HepG2 (cell line): ENCODE results near the gene TMSB15B. TPM values are rescaled to one million over a fixed set of nuclear protein-coding genes. Genes with fewer than 3 reads are reported as not detected.

Experiments used
- ATAC-seq: fragments of 200-7000 bp; cut with Tn5 transposase; 3 replicates; pipeline ENCODE4 v1.9.1; 2020; ENCODE audit warnings: mild to moderate bottlenecking, moderate library complexity
- BruUV-seq: library from RNA; stranded (reverse); fragments of 400-500 nt; replicated peaks from 2 replicates; lab custom pipeline; 2021; lab: Mats Ljungman, UMichigan
- CTCF ChIA-PET: fragments of 300-600 bp; formaldehyde crosslinking; extraction: SDS; loops from one replicate; lab custom pipeline; 2021; ENCODE audit warnings: low total read pairs, inconsistent platforms, low intra/inter-chr PET ratio; lab: Yijun Ruan, JAX
- POLR2A ChIA-PET: fragments of 350-600 bp; sonication (Branson Sonifier 250); formaldehyde crosslinking; loops from one replicate; lab custom pipeline; 2020; ENCODE audit warnings: antibody characterized with exemption, inconsistent platforms; lab: Yijun Ruan, JAX
- DNase-seq: peaks from one replicate; pipeline ENCODE4 v3.0.0-alpha.2; 2015; ENCODE audit warnings: low spot score
- FAIRE-seq: peaks from 3 replicates; lab custom pipeline; 2011; peaks lifted over from hg19 to GRCh38; lab: Jason Lieb, UNC
- H2AFZ ChIP-seq: one replicate; pipeline ENCODE4 v1.6.1; 2011; ENCODE audit warnings: low read length, inconsistent platforms
- H3K27ac ChIP-seq: fragments of 300-600 bp; 3 replicates; pipeline ENCODE4 v1.8.0; 2011; ENCODE audit warnings: mixed run types, mild to moderate bottlenecking, mixed read lengths, low read length, inconsistent platforms; ENCODE audit not compliant: insufficient read depth; ENCODE audit errors: extremely low read length
- H3K27me3 ChIP-seq, 2 experiments: fragments of 200-600 bp in 1 of 2; 2 replicates in 1 of 2; 3 replicates in 1 of 2; pipeline versions ENCODE4 v1.6.0 to v1.8.0; 2011; ENCODE audit warnings: low read length in 2 of 2, mild to moderate bottlenecking in 2 of 2, moderate library complexity in 2 of 2, inconsistent platforms in 1 of 2; ENCODE audit not compliant: insufficient read depth in 2 of 2, control insufficient read depth in 1 of 2
- H3K36me3 ChIP-seq, 2 experiments: fragments of 200-600 bp in 1 of 2; replicated peaks in 1 of 2; 2 replicates in 1 of 2; 3 replicates in 1 of 2; pipeline versions ENCODE4 v1.5.1 to v1.8.0; 2011; ENCODE audit warnings: low read length in 2 of 2, inconsistent platforms in 1 of 2; ENCODE audit not compliant: insufficient read depth in 2 of 2, control insufficient read depth in 1 of 2
- H3K4me1 ChIP-seq: 2 replicates; pipeline ENCODE4 v1.5.1; 2012; ENCODE audit warnings: low read length, inconsistent platforms; ENCODE audit not compliant: insufficient read depth
- H3K4me2 ChIP-seq: 2 replicates; pipeline ENCODE4 v1.6.0; 2011; ENCODE audit warnings: low read depth, low read length, inconsistent platforms
- H3K4me3 ChIP-seq, 3 experiments: fragments of 200-600 bp in 1 of 3; sonication (generic), shearing (Covaris generic) in 1 of 3; replicated peaks in 1 of 3; 2 replicates each; pipeline ENCODE4 v1.5.1; 2011 to 2016; ENCODE audit warnings: low read length in 3 of 3, inconsistent platforms in 2 of 3, low read depth in 2 of 3, mild to moderate bottlenecking in 2 of 3, control low read depth in 1 of 3, mixed read lengths in 1 of 3; ENCODE audit not compliant: insufficient read depth in 1 of 3
- H3K79me2 ChIP-seq: one replicate; pipeline ENCODE4 v1.6.1; 2011; ENCODE audit warnings: low read length, inconsistent platforms; ENCODE audit not compliant: insufficient read depth
- H3K9ac ChIP-seq: 2 replicates; pipeline ENCODE4 v1.6.0; 2011; ENCODE audit warnings: mild to moderate bottlenecking, low read depth, low read length, inconsistent platforms; ENCODE audit not compliant: insufficient read depth
- H3K9me3 ChIP-seq: 2 replicates; pipeline ENCODE4 v1.5.1; 2012; ENCODE audit warnings: mild to moderate bottlenecking, low read length
- H4K20me1 ChIP-seq: 2 replicates; pipeline ENCODE4 v1.6.0; 2011; ENCODE audit warnings: inconsistent platforms, mild to moderate bottlenecking, low read length, moderate library complexity; ENCODE audit not compliant: insufficient read depth
- ATF6 ChIP-seq: sonication (generic); formaldehyde crosslinking; conservative IDR thresholded peaks from 2 replicates; pipeline ENCODE4 v1.4.0; 2020; ENCODE audit warnings: missing genetic modification reagents
- MED13 ChIP-seq: sonication (generic); formaldehyde crosslinking; IDR thresholded peaks from 2 replicates; pipeline ENCODE4 v1.5.0; 2020; ENCODE audit warnings: missing genetic modification reagents
- NR2C2 ChIP-seq: sonication (generic); formaldehyde crosslinking; IDR thresholded peaks from 2 replicates; pipeline ENCODE4 v1.4.0; 2020; ENCODE audit warnings: missing genetic modification reagents, mild to moderate bottlenecking, moderate library complexity, borderline replicate concordance
- SNAPC4 ChIP-seq: sonication (generic); formaldehyde crosslinking; IDR thresholded peaks from 2 replicates; pipeline ENCODE4 v1.4.0; 2020; ENCODE audit warnings: mild to moderate bottlenecking, missing genetic modification reagents
- ZNF407 ChIP-seq: sonication (generic); formaldehyde crosslinking; IDR thresholded peaks from one replicate; pipeline ENCODE4 v1.5.1; 2020; ENCODE audit warnings: mild to moderate bottlenecking, missing genetic modification reagents; ENCODE audit errors: not compliant biosample characterization
- WGBS: methylation state at CpG from one replicate; pipeline ENCODE4 v1.1.6; 2017; ENCODE audit warnings: low lambda C conversion rate; 5-methylcytosine and 5-hydroxymethylcytosine counted together
- in situ Hi-C: cut with HindIII; loops from 2 replicates; pipeline ENCODE4 v1.10.0; 2017; ENCODE audit warnings: low pct_unique_long_range_greater_than_20kb; ENCODE audit not compliant: extremely low pct_ligation_motif_present
- intact Hi-C: fragments of 100-400 bp; cut with micrococcal nuclease; formaldehyde crosslinking; loops from one replicate; pipeline ENCODE4 v1.10.0; 2022; ENCODE audit not compliant: unreplicated experiment
- polyA plus RNA-seq, 8 experiments: library from polyadenylated mRNA; depleted of rRNA in 3 of 8; stranded (reverse) in 7 of 8; unstranded in 1 of 8; fragments of >200 nt; fragmentation: Illumina TruSeq in 4 of 8; extraction: Trizol in 4 of 8; gene quantifications; 2 replicates each; pipeline versions ENCODE4 v1.2.1 to v1.2.3, GENCODE V29; 2011 to 2016; ENCODE audit warnings: low read depth in 4 of 8, missing spikeins in 1 of 8, mixed read lengths in 1 of 8; ENCODE audit not compliant: insufficient read depth in 1 of 8
- total RNA-seq, 5 experiments: library from RNA; depleted of rRNA; stranded (reverse); fragments of >200 nt; fragmentation: Illumina TruSeq; extraction: Trizol; gene quantifications; 2 replicates each; pipeline ENCODE4 v1.2.3, GENCODE V29; 2016; ENCODE audit warnings: low read depth in 1 of 5
- TF ChIP-seq, protein P1 (sequence below): sonication (generic); formaldehyde crosslinking; IDR thresholded peaks from 2 replicates; pipeline ENCODE4 v1.5.0; 2020; ENCODE audit warnings: missing genetic modification reagents, mild to moderate bottlenecking, borderline replicate concordance

TMSB15B gene
- total and polyA plus RNA-seq, 2 of the 13 experiments (the other 11 are each of a cell fraction or from before 2014, with no cell fraction given), result not detected

GRCh38 chrX:103999234-103999633, 36.8 kb downstream of the TMSB15B start (continued):
- TF ChIP-seq SNAPC4 (CRISPR knock-in tag), result no peak
- no peak for TF ChIP-seq NR2C2 (CRISPR knock-in tag)
- TF ChIP-seq ATF6 (CRISPR knock-in tag), result no peak

DNA sequence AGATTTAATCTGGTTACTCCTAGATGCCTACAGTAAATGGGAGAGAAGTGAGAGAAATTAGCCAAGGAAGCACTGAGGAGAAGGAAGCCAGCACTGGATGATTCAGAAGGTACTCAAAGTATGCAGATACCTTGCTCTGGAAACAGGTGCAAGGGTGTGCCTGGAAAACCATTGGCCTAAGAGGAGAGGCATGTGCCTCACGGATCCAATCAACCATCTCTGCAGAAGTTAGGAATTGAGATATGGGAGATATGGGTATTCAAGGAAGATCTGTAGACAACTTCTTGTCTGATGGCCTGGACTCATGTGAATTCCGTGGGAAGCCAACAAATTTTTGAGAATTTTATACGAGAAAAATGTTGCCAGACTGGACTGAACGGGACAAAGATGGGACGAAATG, 46.4 kb downstream of the TMSB15B start:
- Histone ChIP-seq H3K27ac (no peak overlapping the region), H3K27me3 (no peaks in the 10 kb centered on the region; a peak in 1 of 5 replicates), H3K4me1 (no peaks in the 10 kb centered on the region), H3K9me3 (no peaks in the 10 kb centered on the region), H3K9ac (no peak overlapping the region), H3K4me2 (no peak overlapping the region), H3K4me3 (no peak overlapping the region), H3K36me3 (no peaks in the 10 kb centered on the region), H2AFZ (no peak overlapping the region), H4K20me1 (no peaks in the 10 kb centered on the region), H3K79me2 (no peaks in the 10 kb centered on the region)
- BruUV-seq, result no TSS peak
- CTCF ChIA-PET, result no interaction called here
- DNase-seq (no peak), FAIRE-seq (no peak), ATAC-seq (no peak)
- POLR2A ChIA-PET, result no interaction called here
- intact Hi-C loops (no loop called here), in situ Hi-C loops (no loop called here)
- WGBS, result 14% methylated on average over 5 of the region's 5 CpGs
- TF ChIP-seq, protein P1, sequence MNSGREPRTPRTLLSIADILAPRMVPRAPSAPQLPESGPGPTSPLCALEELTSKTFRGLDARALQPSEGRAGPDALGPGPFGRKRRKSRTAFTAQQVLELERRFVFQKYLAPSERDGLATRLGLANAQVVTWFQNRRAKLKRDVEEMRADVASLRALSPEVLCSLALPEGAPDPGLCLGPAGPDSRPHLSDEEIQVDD (CRISPR knock-in tag), result no peak
- no peak for TF ChIP-seq MED13
- TF ChIP-seq ZNF407 (CRISPR knock-in tag), result no peak
